SK-N-SH (cell line): ENCODE measurements around the gene IGF2R.

Experiments
- CTCF ChIP-seq: fragments of 200-600 bp; sonication (generic); IDR thresholded peaks from 2 replicates; pipeline ENCODE4 v1.6.1; 2017; ENCODE audit warnings: antibody characterized with exemption, mild to moderate bottlenecking, moderate library complexity
- EP300 ChIP-seq, 2 experiments: IDR thresholded peaks; 2 replicates each; pipeline versions ENCODE4 v1.4.0 to v1.6.1; 2012; ENCODE audit warnings: borderline replicate concordance in 1 of 2, low read depth in 1 of 2, low read length in 1 of 2
- FOXJ3 ChIP-seq: sonication (generic); formaldehyde crosslinking; IDR thresholded peaks from 2 replicates; pipeline ENCODE4 v1.5.1; 2020; ENCODE audit warnings: mild to moderate bottlenecking, missing genetic modification reagents
- JUND ChIP-seq: IDR thresholded peaks from 2 replicates; pipeline ENCODE4 v1.4.0; 2012
- POLR2AphosphoS5 ChIP-seq: IDR thresholded peaks from 2 replicates; pipeline ENCODE4 v1.6.1; 2012; ENCODE audit warnings: low read depth, low read length
- RAD21 ChIP-seq: IDR thresholded peaks from 2 replicates; pipeline ENCODE4 v1.6.1; 2012; ENCODE audit warnings: mild to moderate bottlenecking, low read length
- RCOR1 ChIP-seq: fragments of 150-350 bp; IDR thresholded peaks from 2 replicates; pipeline ENCODE4 v1.6.1; 2017; ENCODE audit warnings: antibody characterized with exemption, low read length
- RFX5 ChIP-seq: IDR thresholded peaks from 2 replicates; pipeline ENCODE4 v1.6.1; 2012; ENCODE audit warnings: mild to moderate bottlenecking, improper control_type of control experiment, low read length
- SIN3A ChIP-seq: IDR thresholded peaks from 2 replicates; pipeline ENCODE4 v1.6.1; 2012; ENCODE audit warnings: low read depth, mild to moderate bottlenecking, low read length, moderate library complexity, borderline replicate concordance
- TAF1 ChIP-seq: IDR thresholded peaks from 2 replicates; pipeline ENCODE4 v1.6.1; 2012; ENCODE audit warnings: low read depth, mild to moderate bottlenecking, low read length, moderate library complexity, borderline replicate concordance
- USF2 ChIP-seq: fragments of 150-350 bp; IDR thresholded peaks from 2 replicates; pipeline ENCODE4 v1.6.1; 2017; ENCODE audit warnings: antibody characterized with exemption, low read length, low read depth, borderline replicate concordance
- TF ChIP-seq, protein P1 (sequence below): IDR thresholded peaks from 2 replicates; pipeline ENCODE4 v1.4.0; 2012; ENCODE audit warnings: low read depth, borderline replicate concordance

- TF ChIP-seq POLR2AphosphoS5 (no peak), JUND (no peak), RFX5 (no peak), CTCF (no peak), RCOR1 (no peak), USF2 (no peak), RAD21 (no peak), EP300 (IDR thresholded peaks at IDR 0.05; ENCODE audit: borderline replicate concordance in 1 of 2, low read depth in 1 of 2, low read length in 1 of 2) (no peak), TAF1 (no peak), FOXJ3 (CRISPR knock-in tag) (no peak), SIN3A (no peak)
- TF ChIP-seq, protein P1, sequence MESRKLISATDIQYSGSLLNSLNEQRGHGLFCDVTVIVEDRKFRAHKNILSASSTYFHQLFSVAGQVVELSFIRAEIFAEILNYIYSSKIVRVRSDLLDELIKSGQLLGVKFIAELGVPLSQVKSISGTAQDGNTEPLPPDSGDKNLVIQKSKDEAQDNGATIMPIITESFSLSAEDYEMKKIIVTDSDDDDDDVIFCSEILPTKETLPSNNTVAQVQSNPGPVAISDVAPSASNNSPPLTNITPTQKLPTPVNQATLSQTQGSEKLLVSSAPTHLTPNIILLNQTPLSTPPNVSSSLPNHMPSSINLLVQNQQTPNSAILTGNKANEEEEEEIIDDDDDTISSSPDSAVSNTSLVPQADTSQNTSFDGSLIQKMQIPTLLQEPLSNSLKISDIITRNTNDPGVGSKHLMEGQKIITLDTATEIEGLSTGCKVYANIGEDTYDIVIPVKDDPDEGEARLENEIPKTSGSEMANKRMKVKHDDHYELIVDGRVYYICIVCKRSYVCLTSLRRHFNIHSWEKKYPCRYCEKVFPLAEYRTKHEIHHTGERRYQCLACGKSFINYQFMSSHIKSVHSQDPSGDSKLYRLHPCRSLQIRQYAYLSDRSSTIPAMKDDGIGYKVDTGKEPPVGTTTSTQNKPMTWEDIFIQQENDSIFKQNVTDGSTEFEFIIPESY: no peak
These were observed 22.0 kb upstream of the IGF2R start for GRCh38 chr6:159946912-159947311.
